C4-2B (cell line): ENCODE measurements around the gene GCNT2.

Experiments used
- ZFX ChIP-seq: fragments of 450-650 bp; IDR thresholded peaks from 2 replicates; pipeline ENCODE4 v1.6.1; 2017
- TF ChIP-seq, protein P1 (sequence below): fragments of 450-650 bp; conservative IDR thresholded peaks from 2 replicates; pipeline ENCODE4 v1.5.1; 2017; ENCODE audit warnings: mild to moderate bottlenecking

DNA sequence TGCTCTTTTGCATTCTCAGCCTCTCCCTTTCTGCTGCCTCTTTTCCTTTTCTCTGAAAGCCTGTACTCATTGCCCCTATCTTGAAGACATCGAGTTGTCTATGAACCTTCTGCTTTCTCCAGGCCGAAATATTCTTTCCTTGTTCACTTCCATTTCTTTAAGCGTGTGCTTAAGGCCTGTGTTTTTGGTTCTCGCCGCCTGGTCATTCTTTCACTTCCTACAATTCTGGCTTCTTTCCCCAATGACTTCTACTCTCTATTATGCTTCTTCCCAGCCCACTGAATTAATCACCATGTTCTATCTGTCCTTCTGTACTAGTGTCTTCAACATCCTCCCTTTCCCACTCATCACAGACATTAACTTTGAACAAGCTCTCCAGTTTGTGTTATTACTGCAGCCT, 103.7 kb downstream of the GCNT2 start:
- TF ChIP-seq, protein P1, sequence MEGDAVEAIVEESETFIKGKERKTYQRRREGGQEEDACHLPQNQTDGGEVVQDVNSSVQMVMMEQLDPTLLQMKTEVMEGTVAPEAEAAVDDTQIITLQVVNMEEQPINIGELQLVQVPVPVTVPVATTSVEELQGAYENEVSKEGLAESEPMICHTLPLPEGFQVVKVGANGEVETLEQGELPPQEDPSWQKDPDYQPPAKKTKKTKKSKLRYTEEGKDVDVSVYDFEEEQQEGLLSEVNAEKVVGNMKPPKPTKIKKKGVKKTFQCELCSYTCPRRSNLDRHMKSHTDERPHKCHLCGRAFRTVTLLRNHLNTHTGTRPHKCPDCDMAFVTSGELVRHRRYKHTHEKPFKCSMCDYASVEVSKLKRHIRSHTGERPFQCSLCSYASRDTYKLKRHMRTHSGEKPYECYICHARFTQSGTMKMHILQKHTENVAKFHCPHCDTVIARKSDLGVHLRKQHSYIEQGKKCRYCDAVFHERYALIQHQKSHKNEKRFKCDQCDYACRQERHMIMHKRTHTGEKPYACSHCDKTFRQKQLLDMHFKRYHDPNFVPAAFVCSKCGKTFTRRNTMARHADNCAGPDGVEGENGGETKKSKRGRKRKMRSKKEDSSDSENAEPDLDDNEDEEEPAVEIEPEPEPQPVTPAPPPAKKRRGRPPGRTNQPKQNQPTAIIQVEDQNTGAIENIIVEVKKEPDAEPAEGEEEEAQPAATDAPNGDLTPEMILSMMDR: no peak
- TF ChIP-seq ZFX: no peak
